Mesodermal cell (in vitro differentiated cells): Measurements from ENCODE around the gene RSPH1.
A peak's percentile ranks its signal among the peaks of the same experiment; 100 is the strongest.

ENCODE experiments used
- H3K27ac ChIP-seq: 2 replicates; pipeline ENCODE4 v1.7.0; 2013; ENCODE audit warnings: mild to moderate bottlenecking, low read depth, low read length, moderate library complexity; ENCODE audit not compliant: severe bottlenecking
- H3K36me3 ChIP-seq: 2 replicates; pipeline ENCODE4 v1.7.1; 2013; ENCODE audit warnings: mild to moderate bottlenecking, low read length, moderate library complexity; ENCODE audit not compliant: control insufficient read depth, insufficient read depth
- H3K4me1 ChIP-seq: one replicate; pipeline ENCODE4 v1.7.1; 2013; ENCODE audit warnings: mild to moderate bottlenecking, low read length; ENCODE audit not compliant: insufficient read depth, control insufficient read depth, poor library complexity, severe bottlenecking
- H3K4me3 ChIP-seq: 2 replicates; pipeline ENCODE4 v1.7.0; 2013; ENCODE audit warnings: low read length, control low read depth, mild to moderate bottlenecking; ENCODE audit not compliant: insufficient read depth, poor library complexity, severe bottlenecking; ENCODE audit errors: extremely low read depth
- H3K9me3 ChIP-seq: 2 replicates; pipeline ENCODE4 v1.7.1; 2013; ENCODE audit warnings: mild to moderate bottlenecking, low read length, moderate library complexity; ENCODE audit not compliant: control insufficient read depth
- WGBS, 2 experiments: methylation state at CpG; one replicate each; pipeline ENCODE4 v1.1.5; 2013; ENCODE audit warnings: missing lambda C conversion rate in 2 of 2; ENCODE audit not compliant: insufficient coverage in 2 of 2; 5-methylcytosine and 5-hydroxymethylcytosine counted together

RSPH1 gene

GRCh38 chr21:42512346-42513034, 16.5 kb upstream of the RSPH1 start:
- Histone ChIP-seq H3K4me3 (no peak overlapping the region), H3K4me1 (peaks cover 14% of the 10 kb centered on the region), H3K36me3 (no peaks in the 10 kb centered on the region), H3K9me3 (no peaks in the 10 kb centered on the region), H3K27ac (no peak overlapping the region)
- WGBS, 2 experiments = 78 to 82% methylated on average over 16 of the region's 16 CpGs

DNA sequence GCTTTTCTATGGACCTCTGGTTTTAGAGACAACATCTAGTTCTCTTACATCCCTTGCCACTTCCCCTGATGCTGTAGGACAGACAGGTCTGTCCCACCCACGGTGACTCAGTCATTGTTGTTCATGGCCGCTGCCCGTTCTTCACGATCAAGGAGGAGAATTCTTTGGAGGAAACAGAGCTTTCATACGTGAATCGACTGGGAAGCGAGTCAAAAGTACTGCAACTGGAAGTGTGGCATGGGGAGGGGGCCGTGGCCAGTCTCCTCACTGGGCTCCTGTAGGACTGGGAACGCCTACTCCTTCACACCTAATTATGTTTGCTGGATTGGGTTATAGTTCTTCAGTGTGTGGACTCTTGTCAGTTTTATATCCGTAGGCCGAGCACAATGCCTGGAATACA, 13.2 kb upstream of the RSPH1 start:
- 53 to 71% methylated on average over 5 of the region's 11 CpGs for WGBS, 2 experiments
- no peaks in the 10 kb centered on the region for H3K4me1 ChIP-seq
- H3K36me3 ChIP-seq = no peaks in the 10 kb centered on the region
- no peak overlapping the region for H3K27ac ChIP-seq
- no peak overlapping the region for H3K4me3 ChIP-seq
- no peaks in the 10 kb centered on the region for H3K9me3 ChIP-seq

DNA sequence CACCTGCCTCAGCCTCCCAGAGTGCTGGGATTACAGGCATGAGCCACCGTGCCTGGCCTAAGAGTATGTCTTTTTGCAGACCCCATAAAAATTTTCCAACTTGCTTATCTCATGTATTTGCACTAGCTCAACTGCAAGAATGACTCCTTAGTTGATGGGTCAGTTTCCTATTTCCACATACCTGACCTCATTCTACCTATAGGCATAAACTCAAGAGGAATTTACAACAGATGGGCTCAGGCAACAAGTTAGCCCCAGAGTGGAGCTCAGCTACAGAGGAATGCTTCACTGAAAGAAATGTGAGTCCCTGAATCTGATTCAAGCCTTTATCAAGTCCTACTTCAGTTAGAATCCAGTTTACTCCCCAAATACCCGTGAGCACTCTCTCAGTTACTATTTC, 12.3 kb upstream of the RSPH1 start:
- H3K27ac ChIP-seq = no peak overlapping the region
- no peaks in the 10 kb centered on the region for H3K36me3 ChIP-seq
- no peaks in the 10 kb centered on the region for H3K4me1 ChIP-seq
- no peak overlapping the region for H3K4me3 ChIP-seq
- no peaks in the 10 kb centered on the region for H3K9me3 ChIP-seq
- 76 to 89% methylated on average over 1 to 2 of the region's 2 CpGs for WGBS, 2 experiments

DNA sequence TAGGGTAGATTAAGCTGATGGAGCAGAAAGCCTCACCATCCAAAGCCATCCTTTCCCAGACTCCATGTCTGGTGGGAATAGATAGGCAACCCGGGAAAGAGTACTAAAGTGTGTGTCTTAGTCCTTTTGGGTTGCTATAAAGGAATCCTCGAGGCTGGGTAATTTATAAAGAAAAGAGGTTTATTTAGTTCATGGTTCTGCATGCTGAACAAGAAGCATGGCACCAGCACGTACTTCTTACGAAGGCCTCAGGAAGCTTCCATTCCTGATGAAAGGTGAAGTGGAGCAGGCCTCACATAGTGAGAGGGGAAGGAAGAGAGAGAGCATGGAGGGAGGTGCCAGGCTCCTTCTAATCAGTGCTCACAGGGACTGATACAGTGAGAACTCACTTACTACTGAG, 11.4 kb upstream of the RSPH1 start:
- 88 to 96% methylated on average over 3 to 4 of the region's 4 CpGs for WGBS, 2 experiments
- H3K9me3 ChIP-seq = no peaks in the 10 kb centered on the region
- no peaks in the 10 kb centered on the region for H3K36me3 ChIP-seq
- no peak overlapping the region for H3K4me3 ChIP-seq
- no peak overlapping the region for H3K27ac ChIP-seq
- H3K4me1 ChIP-seq = no peaks in the 10 kb centered on the region

DNA sequence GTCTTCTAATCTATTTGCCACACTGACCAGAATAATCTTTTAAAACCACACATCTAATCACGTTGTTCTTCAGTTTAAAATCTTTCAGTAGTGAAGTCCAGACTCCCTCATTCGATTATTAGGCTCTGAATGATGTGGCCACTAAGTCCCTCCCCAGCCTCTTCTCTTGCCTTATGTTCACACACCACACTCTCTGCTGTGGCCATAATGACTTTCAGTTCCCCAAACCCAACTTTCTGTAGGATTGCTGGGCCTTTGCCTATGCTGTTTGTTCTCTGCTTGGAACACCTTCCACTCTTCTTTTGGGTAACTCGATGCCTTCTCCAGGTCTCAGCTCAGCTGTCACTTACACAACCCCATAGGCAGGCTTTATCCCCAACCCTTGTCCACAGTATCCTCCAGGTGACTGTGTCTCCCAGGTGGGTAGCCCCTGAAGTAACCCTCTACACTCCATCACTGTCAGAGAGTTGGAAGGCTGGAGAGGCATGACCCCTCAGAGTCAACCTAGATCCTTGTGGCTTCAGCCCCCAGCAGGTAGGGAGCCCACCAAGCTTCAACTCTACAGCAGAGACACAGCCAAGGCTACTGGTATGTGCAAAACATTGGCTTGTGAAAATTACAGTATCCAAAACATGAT, 9.2 kb upstream of the RSPH1 start:
- Histone ChIP-seq H3K9me3 (no peaks in the 10 kb centered on the region), H3K36me3 (no peaks in the 10 kb centered on the region), H3K27ac (no peak overlapping the region), H3K4me1 (no peaks in the 10 kb centered on the region), H3K4me3 (no peak overlapping the region)
- 83 to 89% methylated on average over 3 of the region's 3 CpGs for WGBS, 2 experiments

- WGBS, 2 experiments = 88 to 93% methylated on average over 3 of the region's 4 CpGs
- no peaks in the 10 kb centered on the region for H3K9me3 ChIP-seq
- H3K4me1 ChIP-seq = no peaks in the 10 kb centered on the region
- H3K27ac ChIP-seq = no peak overlapping the region
- H3K4me3 ChIP-seq = no peak overlapping the region
- H3K36me3 ChIP-seq = no peaks in the 10 kb centered on the region
Measured at GRCh38 chr21:42503711-42504110, 7.7 kb upstream of the RSPH1 start.

GRCh38 chr21:42500736-42501135, 4.7 kb upstream of the RSPH1 start:
- no peaks in the 10 kb centered on the region for H3K4me1 ChIP-seq
- no peak overlapping the region for H3K27ac ChIP-seq
- 92 to 100% methylated on average over 1 to 5 of the region's 5 CpGs for WGBS, 2 experiments
- H3K9me3 ChIP-seq = no peaks in the 10 kb centered on the region
- H3K4me3 ChIP-seq = no peak overlapping the region
- H3K36me3 ChIP-seq = no peaks in the 10 kb centered on the region

- 90 to 93% methylated on average over 2 of the region's 4 CpGs for WGBS, 2 experiments
- H3K4me3 ChIP-seq = no peak overlapping the region
- no peaks in the 10 kb centered on the region for H3K9me3 ChIP-seq
- no peaks in the 10 kb centered on the region for H3K36me3 ChIP-seq
- H3K4me1 ChIP-seq = no peaks in the 10 kb centered on the region
- H3K27ac ChIP-seq = no peak overlapping the region
Measured at GRCh38 chr21:42500225-42500624, 4.2 kb upstream of the RSPH1 start.

DNA sequence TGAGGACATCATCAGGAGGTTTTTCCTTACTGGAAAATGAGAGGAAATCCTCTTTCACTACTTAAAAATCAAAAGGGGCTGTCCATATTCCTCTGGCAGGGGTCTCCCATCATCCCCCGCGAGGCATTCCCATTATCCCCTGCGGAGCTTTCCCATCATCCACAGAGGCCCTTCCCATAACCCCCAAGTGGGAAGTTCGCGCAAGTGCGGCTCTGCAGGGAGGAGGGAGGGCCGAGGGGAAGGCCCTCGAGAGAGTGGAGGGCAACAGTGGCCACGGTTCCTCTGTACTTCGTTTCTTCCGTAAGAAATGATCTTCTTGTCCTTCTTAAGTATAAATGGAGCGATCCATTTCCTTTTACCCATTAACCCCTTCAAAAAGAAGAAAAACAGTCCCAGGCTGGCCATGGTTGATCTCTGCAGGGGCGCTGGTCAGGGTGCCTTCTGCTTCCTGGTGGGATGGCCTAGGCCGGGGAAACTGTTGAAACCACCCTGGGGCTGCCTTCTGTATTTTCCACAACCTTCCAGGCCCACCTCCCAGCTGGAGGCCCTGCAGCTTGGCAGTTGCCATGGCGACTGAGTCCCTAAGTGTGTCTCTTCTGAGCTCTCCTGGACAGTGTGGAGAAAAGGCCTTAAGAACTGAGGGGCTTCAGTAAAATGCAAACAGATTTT, 3.6 kb upstream of the RSPH1 start:
- no peaks in the 10 kb centered on the region for H3K9me3 ChIP-seq
- no peaks in the 10 kb centered on the region for H3K4me1 ChIP-seq
- H3K36me3 ChIP-seq = no peaks in the 10 kb centered on the region
- H3K4me3 ChIP-seq = no peak overlapping the region
- no peak overlapping the region for H3K27ac ChIP-seq
- 70 to 71% methylated on average over 11 to 12 of the region's 15 CpGs for WGBS, 2 experiments

DNA sequence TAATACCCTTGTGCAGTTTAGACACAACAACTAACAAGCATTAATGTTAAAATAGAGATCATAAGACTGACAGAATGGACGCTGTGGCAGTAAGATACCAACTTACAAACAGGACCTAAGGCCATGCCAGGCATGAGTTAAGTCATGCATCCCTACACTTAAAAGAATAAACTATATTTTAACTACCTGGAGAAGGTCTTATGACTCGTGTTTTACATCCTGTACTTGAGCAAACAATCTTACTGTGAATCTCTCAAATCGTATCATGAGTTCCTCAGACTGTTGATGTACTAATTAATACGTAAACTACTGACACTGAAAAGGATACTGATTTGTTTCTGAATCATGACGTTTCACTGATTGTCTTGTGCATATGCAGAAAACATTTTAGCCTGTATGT, 2.0 kb upstream of the RSPH1 start:
- H3K27ac ChIP-seq = no peak overlapping the region
- H3K9me3 ChIP-seq = no peaks in the 10 kb centered on the region
- WGBS, 2 experiments = 79 to 100% methylated on average over 5 of the region's 5 CpGs
- no peaks in the 10 kb centered on the region for H3K4me1 ChIP-seq
- H3K36me3 ChIP-seq = no peaks in the 10 kb centered on the region
- H3K4me3 ChIP-seq = no peak overlapping the region

GRCh38 chr21:42496839-42497202, 797 bp upstream of the RSPH1 start:
- Histone ChIP-seq H3K27ac (peak overlapping the region; percentile 13), H3K4me3 (peak overlapping the region; percentile 55)

More at GRCh38 chr21:42496839-42497202, 797 bp upstream of the RSPH1 start:
- Histone ChIP-seq H3K4me1 (no peaks in the 10 kb centered on the region), H3K9me3 (no peaks in the 10 kb centered on the region), H3K36me3 (no peaks in the 10 kb centered on the region)
- WGBS, 2 experiments = 22 to 24% methylated on average over 15 to 16 of the region's 19 CpGs
